Measurements from ENCODE around the gene LAMA4.

- TF ChIP-seq CTCF (IDR thresholded peaks at IDR 0.05) (no peak), POLR2A (IDR thresholded peaks at IDR 0.05) (no peak), EP300 (IDR thresholded peaks at IDR 0.05) (no peak)
Observed at GRCh38 chr6:112227411-112227810, 27.0 kb downstream of the LAMA4 start.
